Prostate gland (tissue), 2 donors: ENCODE data around the gene U2AF2.

Experiments used
- CTCF ChIP-seq, 4 experiments: fragments of 200-600 bp in 2 of 4; fragments of 450-650 bp in 2 of 4; sonication (generic) in 2 of 4; IDR thresholded peaks; 1 replicate in 3 of 4; 2 replicates in 1 of 4; pipeline ENCODE4 v1.5.1; 2016 to 2019; ENCODE audit warnings: antibody characterized with exemption in 4 of 4, mild to moderate bottlenecking in 2 of 4, moderate library complexity in 2 of 4
- POLR2A ChIP-seq: fragments of 450-650 bp; IDR thresholded peaks from one replicate; pipeline ENCODE4 v1.6.1; 2016; ENCODE audit warnings: antibody characterized with exemption, mild to moderate bottlenecking
- POLR2AphosphoS5 ChIP-seq: sonication (generic); formaldehyde crosslinking; IDR thresholded peaks from one replicate; pipeline ENCODE4 v1.6.1; 2017; ENCODE audit warnings: antibody characterized with exemption

GRCh38 chr19:55703790-55704215, 49.0 kb downstream of the U2AF2 start:
- TF ChIP-seq CTCF (IDR thresholded peaks at IDR 0.05): peak in 3 of 4 experiments; percentile 29 to 48 (median 39)
- TF ChIP-seq POLR2A: no peak
- no peak for TF ChIP-seq POLR2AphosphoS5
